ENCODE results near the gene ACSF3.

Gene ACSF3

DNA sequence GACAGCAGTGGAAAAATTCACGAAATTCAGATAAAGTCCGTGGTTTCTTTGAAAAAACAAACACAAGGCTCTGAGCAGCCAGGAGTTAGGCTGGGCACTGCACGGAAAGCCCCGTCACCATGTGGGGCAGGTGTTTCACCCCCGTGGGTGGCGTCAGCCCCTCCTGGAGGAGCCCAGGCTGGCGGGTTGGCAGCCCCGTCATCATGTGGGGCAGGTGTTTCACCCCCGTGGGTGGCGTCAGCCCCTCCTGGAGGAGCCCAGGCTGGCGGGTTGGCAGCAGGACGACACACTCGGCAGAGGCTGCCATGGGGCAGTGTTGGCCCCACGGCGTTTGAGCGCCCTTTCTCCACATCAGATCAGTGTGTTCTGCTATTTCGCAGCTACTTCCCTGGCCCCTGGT lies 38.1 kb downstream of the ACSF3 start:
- DNase-seq (ENCODE audit: low spot score) = no peak

DNA sequence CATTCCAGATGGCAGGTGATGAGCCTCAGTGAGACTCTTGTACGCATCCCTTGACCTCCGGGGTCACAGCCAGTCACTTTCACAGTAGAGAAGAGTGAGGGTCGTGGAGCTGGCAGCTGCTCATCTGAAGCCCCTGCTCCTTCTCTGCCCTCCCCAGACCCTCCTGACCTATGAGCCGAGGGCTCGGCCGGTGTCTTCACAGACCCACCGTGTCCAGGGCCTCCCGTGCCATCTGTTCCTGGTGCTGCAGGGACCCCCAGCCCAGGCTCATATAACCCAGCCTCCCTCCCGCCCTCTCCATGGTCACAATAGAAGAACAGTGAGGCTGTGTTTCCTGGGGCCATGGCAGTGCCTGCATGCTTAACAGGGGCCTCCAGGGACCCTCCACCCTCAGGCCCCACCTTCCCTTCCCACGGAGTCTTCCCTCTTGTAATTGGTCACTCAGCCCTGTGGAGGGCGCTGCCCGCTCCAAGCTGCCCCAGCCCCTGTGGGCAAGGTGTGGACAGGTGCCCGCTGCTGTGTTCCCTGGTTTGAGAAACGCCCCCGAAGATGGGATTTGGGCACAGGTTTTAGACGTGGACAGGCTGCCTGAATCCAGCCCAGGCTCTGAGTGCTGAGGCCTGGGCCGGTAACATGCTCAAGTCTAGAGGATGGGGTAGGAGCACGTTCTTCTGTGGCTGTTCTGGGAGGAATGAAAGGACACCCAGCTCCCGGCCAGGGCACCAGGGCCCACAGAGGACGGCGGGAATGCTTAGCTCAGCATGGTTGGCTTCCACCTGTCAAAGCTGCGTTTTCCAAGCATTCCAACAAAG lies 38.7 kb downstream of the ACSF3 start:
- no peak for DNase-seq (ENCODE audit: low spot score)

DNA sequence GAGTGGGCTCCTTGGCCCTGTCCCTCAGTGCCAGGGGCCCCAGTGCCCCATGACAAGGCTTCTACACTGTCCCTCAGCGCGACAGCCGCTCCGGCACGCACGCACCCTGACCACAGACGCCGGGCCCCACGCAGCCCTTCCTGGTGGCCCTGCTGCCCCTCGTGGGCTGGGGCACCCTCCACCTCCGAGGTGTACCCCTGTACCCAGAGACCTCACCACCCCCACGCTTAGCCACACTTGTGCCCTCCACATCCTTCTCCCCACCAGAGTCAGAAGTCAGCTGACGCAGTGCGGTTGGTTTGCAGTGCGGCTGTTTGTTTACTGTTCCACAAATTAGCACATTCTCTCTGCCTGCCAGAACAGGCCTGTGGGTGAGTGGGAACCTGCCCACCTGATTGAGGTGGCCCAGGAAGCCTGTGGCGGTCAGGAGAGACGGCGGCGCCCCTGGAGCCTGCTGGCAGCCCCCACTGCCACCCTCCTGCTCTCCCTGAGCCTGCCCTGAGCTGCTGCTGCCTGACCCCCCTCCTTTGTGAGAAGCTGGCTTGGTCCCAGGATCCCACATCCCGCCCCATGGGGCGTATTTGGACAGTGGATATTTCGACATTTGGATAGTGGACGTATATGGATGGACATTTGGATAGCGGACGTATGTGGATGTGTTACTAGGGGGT lies 39.9 kb downstream of the ACSF3 start:
- DNase-seq (ENCODE audit: low spot score) = no peak

DNA sequence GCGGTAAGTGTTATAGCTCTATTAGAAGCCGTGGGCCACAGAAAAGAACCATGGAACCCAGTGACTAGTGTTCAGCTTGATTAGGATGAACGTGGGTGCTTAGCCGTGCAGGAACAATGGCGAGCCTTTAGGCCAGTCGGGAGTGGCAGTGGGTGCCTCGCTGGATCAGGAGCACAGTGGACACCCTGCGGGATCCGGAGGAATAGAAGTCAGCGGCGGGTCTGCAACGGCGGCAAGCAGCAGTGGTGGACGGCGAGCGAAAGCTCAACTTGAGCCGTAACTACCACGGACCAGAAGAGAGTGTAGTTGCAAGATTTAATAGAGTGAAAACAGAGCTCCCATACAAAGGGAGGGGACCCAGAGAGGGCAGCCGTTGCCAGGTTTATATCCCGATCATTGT lies 40.6 kb downstream of the ACSF3 start:
- DNase-seq (ENCODE audit: low spot score) = no peak

DNA sequence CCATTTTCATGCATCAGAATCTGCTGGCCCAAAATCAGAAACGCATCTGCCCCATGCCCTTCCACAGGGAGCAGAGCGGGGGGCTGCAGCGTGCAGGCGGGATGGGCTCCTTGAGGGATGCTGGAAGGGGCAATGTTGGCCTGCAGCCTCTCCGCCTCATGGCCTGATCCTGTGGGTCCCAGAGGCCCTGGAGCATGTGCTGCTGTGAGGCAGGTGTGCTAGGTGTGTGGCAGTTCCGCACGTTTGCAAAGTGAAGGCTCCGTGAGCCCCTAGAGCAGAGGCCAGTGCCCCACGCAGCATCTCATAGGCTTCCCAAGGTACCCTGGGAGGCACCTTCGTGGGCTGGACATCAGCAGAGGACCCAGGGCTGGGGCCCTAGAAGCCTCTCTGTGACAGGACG lies 41.5 kb downstream of the ACSF3 start:
- no peak for DNase-seq (ENCODE audit: low spot score)

DNA sequence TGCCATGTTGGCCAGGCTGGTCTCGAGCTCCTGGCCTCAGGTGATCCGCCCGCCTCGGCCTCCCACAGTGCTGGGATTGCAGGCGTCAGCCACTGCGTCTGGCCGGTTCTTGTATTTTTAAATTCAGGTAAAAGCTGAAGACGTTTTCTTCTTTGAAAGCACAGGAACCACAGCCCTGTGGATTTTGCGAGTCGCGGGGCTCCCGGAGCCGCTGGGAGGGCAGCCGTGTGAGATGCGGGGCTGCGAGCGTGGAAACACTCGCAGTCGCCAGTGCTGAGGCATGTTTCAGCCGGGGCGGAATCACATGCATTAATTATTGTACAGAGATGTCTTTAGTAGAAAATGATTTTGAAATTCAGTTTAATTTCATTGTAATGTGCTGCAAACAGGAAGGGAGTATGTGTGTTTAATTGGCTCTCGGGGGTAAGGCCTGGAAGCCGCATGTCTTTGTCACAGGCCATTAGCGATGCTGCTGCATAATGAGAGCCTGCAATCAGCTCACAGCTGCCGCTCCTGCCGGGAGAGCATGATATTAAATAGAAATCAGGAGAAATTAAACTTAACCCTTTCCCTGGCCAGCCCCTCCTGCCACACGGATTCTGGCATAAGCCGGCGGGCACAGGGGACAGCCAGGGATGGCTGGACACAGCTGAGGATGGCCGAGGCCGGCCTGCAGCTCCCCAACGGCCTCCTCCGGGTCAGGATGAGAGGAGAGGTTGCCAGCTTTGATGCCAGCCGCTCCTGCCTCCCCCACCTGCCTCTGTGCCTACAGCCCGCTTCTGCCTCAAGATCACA lies 42.5 kb downstream of the ACSF3 start:
- no peak for DNase-seq (ENCODE audit: low spot score)

DNA sequence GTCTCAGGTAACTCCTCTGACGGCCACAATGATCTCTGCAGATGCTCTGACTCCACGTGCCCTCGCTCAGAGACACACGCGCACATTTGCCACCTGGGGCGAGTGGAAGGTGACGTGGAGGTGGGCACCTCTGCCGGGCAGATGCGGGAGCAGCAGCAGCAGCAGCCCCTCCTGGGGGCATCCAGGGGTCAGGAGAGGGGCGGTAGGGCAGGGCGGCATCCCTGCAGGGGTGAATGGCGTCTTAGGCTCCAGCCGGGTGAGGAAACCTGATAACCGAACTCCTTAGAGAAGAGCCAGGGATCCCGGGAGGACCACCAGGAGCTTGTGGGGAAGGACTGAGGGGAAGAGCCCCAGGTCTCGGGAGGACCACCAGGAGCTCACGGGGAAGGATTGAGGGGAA lies 43.3 kb downstream of the ACSF3 start:
- DNase-seq (ENCODE audit: low spot score) = no peak

DNA sequence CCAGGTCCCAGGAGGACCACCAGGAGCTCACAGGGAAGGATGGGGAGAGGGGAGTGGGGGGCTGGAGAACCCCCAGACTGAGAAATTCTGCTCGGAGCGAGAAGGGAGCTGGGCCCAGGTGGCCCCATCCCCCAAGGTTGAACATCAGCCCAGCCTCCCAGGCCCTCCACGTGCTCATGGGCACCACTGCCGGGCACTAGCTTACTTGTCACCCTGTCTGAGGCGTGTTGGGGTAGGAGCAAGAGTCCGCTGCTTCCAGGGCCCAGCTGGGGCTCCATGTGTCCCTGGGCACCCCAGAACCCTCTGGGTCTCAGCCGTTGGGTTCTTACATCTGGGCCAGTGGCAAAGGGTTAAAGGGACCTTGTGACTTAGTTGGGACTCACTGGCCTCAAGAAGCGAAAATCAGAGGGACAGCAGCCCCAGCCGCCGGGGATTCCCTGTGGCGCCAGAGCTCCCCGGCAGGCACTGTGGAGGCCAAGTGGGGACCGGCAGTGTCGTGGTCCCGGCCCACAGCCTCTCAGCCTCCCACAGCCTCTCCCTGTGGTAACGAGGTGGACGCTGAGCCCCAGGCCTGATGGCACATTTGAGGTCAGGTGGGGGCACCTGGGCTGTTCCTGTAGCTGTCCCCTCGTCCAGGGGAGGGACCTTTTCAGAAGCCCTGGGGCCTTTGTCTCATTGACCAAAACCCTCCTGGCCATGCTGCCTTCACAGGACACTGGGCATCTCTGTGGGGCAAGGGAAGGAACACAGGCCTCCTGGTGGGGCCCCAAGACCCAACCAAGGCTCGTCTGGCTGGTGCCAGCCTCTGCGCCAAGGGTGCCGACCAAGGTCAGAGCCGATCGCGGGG lies 44.2 kb downstream of the ACSF3 start:
- no peak for DNase-seq (ENCODE audit: low spot score)

DNA sequence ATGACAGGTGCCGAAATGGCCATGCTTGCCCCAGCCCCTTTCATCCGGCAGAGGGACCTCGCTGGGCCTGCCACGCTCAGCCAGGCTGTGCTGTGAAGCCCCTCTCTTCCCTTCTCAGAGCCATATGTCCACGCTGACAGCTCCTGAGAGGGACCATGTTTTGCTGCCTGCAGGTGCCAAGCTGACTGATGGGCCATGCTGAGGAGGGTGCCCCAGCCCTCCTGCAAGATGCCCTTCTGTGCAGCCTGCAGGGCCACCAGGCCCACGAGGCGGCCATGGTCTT lies 44.8 kb downstream of the ACSF3 start:
- no peak for DNase-seq (ENCODE audit: low spot score)

DNA sequence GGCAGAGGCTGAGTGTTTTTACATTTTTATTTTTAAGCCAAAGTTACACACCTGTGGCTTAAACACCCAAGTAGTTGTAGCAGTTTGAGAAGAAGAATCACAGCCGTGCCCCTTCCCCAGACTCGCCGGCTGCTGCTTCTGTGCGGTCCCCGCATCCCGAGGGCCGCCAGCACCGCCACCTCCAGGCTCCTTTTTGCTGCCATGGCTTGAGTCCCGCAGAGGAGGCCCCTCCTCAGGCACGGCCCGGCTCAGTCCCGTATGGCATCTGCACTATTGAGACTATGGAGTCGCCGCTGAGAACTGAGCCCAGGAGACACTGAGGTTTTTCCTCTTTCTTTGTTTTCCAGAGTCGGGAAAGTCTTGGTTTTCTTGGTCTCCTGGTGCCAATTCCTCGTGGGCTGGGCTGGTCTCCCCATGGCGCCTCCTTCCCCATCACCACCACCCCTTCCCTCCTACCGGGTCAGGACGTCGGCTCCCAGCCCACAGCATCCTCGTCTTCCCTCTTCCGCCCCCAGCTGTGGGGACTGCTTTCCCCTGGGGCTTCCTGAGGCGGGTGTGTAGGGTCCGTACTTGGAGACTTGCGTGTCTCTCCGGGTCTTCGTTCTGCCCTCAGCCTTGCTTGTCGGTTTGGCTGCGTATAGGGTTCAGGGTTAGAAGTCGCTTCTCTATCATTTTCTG lies 45.3 kb downstream of the ACSF3 start:
- DNase-seq (ENCODE audit: low spot score) = no peak

DNA sequence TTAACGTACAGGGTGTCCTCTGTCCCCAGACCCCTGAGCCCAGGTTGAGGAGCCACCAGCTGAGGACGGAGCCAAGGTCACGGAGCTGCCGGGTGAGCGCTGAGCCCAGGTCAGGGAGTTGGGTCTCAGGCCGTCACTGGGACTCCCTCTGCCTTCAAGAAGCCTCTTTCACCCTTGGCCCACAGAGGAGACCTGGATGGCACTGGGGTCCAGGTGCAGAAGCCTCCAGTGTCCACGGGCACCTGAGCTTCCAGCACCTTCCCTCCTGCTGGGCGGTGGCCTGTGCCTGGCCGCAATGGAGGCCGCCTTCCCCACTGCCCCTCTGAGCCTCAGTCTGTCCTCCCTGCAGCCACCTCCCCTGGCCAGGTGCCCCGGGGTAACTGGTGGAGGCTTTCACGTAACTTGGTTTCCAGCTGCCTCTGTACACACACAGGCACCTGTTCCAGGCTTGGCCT lies 46.3 kb downstream of the ACSF3 start:
- no peak for DNase-seq (ENCODE audit: low spot score)

DNA sequence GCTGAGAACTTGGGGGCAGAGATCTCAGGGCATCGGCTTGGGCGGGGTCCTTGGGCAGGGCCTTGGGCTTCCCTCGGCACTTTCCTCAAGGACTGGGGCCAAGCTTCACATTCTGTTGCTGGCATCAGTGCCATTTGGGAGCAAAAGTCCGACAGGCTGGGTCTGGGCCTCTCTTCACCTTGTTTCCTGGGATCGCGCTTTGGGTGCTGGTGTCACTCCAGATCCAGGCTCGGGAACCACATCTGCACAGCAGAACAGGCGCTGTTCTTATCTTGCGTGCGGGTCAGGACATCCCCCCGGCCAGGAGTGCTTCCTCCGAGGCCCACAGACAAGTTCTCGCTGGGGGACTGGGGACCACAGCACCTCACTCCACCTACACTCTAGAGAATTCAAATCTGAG lies 46.7 kb downstream of the ACSF3 start:
- no peak for DNase-seq (ENCODE audit: low spot score)

DNA sequence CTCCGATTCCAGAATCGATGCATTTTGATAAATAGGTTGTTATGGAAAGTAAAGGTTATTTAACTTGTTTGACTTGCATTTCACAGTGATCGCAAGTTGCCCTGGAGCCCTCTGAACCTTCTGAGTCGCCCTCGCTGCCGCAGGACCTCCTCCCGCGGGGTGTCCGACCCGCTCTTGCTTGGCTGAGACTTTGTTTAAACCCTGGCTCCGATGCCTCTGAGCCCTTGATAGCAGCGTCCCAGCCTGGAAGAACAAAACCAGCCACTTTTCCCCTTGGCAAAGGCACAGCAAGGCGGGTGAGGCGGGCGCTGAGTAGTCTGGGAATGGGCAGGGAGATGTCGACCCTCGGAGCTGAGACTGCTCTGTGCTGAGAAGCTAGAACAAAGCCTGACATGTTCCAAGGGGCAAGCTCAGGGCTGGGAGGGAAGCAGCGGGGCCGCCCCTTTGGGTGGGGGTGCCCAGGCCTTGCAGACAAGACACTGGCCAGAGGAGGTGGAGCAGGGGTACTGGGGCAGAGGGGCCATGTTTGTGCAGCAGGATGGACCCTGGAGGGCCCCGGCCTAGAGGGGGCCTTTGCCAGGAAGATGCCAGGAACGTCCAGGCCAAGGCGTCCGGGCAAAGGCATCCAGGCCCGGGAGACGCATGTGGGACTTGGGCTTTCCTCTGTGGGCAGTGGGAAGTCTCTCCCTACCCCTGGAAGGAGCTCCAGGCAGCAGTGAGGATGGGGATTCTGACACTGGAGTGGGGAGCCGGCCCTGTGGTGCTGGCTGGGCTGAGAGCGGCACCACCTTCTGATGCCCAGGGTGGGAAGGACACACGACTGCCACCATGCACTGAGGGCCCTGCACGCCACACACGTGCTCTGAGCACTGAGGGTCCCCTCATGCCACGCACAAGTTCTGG lies 47.6 kb downstream of the ACSF3 start:
- no peak for DNase-seq (ENCODE audit: low spot score)

DNA sequence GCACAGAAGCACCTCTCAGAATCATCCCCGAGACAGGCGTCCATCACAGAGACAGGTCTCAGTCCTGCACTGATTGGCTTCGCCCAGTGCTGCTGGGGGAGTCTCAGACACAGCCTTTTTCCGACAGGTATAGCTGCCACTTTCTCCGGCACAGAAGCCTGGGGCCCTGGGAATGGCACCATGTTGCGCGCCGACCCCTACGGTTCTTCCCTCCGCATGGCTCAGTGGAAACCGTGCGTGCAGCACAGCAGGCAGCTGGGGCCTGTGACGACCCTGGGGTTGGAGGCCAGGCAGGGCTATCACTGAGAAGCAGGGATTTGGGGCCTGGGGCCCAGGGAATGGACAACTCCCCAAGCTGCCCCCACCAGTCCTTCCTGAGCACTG lies 48.2 kb downstream of the ACSF3 start:
- no peak for DNase-seq (ENCODE audit: low spot score)

DNA sequence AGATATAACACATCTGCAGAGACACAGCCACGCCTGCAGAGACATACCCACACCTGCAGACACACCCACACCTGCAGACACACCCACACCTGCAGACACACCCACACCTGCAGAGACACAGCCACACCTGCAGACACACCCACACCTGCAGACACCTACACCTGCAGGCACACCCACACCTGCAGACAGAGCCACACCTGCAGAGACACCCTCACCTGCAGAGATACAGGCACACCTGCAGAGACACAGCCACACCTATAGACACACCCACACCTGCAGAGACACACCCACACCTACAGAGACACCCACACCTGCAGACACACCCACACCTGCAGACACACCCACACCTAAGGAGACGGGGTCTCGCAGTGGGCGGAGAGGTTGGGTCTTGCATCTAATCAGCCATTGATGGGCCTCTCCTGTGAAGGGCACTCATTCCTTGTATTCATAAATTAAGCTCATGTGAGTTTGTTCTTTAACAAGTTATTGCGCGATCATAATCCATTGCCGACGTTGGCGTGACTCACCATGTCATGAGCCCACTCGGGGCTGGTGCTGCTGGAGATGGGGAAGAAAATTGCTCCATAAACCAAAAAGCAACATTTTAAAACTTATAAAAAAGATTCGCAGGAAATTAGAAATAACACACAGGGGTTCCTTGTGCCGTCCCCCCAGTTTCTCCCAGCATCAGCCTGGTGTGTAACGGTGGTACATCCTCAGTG lies 49.0 kb downstream of the ACSF3 start:
- no peak for DNase-seq (ENCODE audit: low spot score)

DNA sequence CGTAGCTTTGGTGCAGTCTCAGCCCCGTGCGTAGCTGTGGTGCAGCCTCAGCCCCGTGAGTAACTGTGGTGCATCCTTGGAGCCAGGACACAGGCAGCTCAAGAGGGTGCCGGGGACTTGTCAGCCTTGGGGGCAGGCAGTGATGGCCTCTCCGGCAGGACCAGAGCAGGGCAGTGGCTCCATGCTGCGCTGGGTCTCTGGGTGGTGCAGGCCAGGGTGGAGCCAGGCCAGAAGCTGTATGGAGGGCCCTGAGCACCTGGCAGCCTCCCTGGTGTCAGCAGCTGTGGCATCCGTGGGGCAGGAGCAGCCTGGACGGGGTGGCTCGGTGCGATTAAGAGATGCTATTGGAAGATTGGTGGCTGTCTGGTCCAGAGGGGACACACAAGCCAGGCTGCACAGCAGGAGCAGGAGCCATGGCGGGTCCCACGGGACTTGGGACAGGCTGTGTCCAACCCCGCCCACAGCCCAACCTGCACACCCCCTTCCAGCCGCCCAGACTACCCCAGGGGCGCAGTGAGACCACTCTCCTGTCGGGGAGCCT lies 49.6 kb downstream of the ACSF3 start:
- DNase-seq (ENCODE audit: low spot score) = no peak

DNA sequence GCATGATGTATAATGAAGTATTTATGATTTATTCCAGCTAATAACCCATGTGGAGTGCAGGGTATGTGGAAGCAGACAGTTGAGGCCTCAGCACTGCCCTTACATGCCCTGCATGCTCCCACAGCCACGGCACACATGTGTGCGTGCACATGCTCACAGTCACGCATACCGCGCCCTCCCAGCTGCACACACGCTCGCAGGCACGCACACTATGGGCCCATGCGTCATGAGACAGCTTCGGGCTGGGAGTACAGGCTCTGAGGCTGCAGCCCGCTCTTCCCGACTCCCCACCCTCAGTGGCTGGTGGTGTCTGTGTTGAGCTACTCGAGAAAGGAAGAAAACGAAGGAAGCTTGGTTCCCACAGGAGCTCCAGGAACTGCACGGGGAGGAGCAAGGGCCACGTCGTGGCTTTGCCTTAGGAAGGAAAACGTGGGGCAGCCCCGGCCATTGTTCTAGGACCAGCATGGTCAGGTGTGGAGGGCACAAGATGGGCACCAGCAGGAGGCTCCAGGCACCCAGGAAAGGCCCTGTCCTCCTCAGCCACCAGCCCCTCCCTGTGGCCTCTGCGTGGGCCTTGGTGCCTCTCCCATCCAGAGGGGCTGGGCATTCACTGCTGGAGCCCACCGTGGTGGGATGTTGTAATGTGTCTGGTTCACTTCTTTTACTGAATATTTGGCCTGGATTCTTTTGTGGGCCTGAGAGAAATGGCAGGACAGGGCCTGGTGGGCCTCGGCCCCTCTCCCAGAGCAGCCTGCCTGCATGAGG lies 50.4 kb downstream of the ACSF3 start:
- DNase-seq (ENCODE audit: low spot score) = no peak

DNA sequence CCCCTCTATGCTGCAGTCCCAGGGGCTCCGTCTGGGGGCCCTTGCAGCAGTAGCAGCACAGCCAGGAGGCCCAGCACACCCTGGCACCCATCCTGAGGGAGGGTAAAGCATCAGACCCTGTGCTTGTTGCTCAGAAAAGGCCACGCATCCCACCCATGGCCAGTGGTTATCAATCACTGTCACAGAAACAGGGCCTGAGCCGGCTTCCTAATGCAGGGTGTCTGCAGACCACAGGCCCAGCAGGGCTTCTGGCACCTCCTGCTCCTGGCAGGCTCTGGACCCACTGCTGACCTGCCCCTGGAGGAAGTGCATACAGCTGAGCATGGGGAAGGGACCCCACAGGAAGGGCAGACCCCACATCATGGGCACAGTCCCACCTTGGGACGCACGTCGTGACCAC lies 51.0 kb downstream of the ACSF3 start:
- DNase-seq (ENCODE audit: low spot score) = no peak
